GM12878 (cell line): ENCODE measurements around the gene P2RX2. TPM values are rescaled to one million over a fixed set of nuclear protein-coding genes. Genes with fewer than 3 reads are reported as not detected.

Source experiments
- ATAC-seq: fragments of 200-7000 bp; cut with Tn5 transposase; 3 replicates; pipeline ENCODE4 v1.9.1; 2020; ENCODE audit warnings: mild to moderate bottlenecking, moderate library complexity
- BruUV-seq: library from RNA; stranded (reverse); fragments of 400-500 nt; replicated peaks from 2 replicates; lab custom pipeline; 2021; lab: Mats Ljungman, UMichigan
- CTCF ChIA-PET: fragments of 300-600 bp; sonication (Branson Sonifier 250); formaldehyde crosslinking; extraction: SDS; loops from one replicate; lab custom pipeline; 2021; ENCODE audit warnings: inconsistent platforms; lab: Yijun Ruan, JAX
- POLR2A ChIA-PET: fragments of 350-600 bp; formaldehyde crosslinking; extraction: SDS; loops from one replicate; lab custom pipeline; 2021; ENCODE audit warnings: inconsistent platforms; lab: Charles Lee
- RAD21 ChIA-PET: fragments of 300-600 bp; sonication (Branson Sonifier 250); formaldehyde crosslinking; loops from one replicate; lab custom pipeline; 2023; ENCODE audit warnings: antibody characterized with exemption; ENCODE audit not compliant: unreplicated experiment; lab: Charles Lee
- SMC1A ChIA-PET: fragments of 300-600 bp; sonication (Branson Sonifier 250); formaldehyde crosslinking; loops from one replicate; lab custom pipeline; 2023; ENCODE audit not compliant: unreplicated experiment, uncharacterized antibody; lab: Charles Lee
- DNase-seq: peaks from one replicate; pipeline ENCODE4 v3.0.0-alpha.2; 2011; ENCODE audit warnings: low read depth, low spot score
- FAIRE-seq: peaks from 3 replicates; lab custom pipeline; 2011; peaks lifted over from hg19 to GRCh38; lab: Jason Lieb, UNC
- H2AFZ ChIP-seq: 2 replicates; pipeline ENCODE4 v1.6.0; 2011; ENCODE audit warnings: low read depth, low read length, control low read depth; ENCODE audit not compliant: control insufficient read depth
- H3K27ac ChIP-seq: 2 replicates; pipeline ENCODE4 v1.5.1; 2011; ENCODE audit warnings: control low read depth; ENCODE audit not compliant: control insufficient read depth, insufficient read depth
- H3K27me3 ChIP-seq, 2 experiments: replicated peaks in 1 of 2; 2 replicates each; pipeline versions ENCODE4 v1.6.0 to v1.6.1; 2011; ENCODE audit warnings: low read length in 1 of 2; ENCODE audit not compliant: control insufficient read depth in 2 of 2, insufficient read depth in 2 of 2
- H3K36me3 ChIP-seq, 2 experiments: 2 replicates each; pipeline ENCODE4 v1.5.1; 2011; ENCODE audit warnings: low read length in 1 of 2; ENCODE audit not compliant: control insufficient read depth in 2 of 2, insufficient read depth in 2 of 2
- H3K4me1 ChIP-seq: 2 replicates; pipeline ENCODE4 v1.6.1; 2011; ENCODE audit warnings: mild to moderate bottlenecking, low read length, moderate library complexity, mixed read lengths; ENCODE audit not compliant: control insufficient read depth, insufficient read depth
- H3K4me2 ChIP-seq: 2 replicates; pipeline ENCODE4 v1.6.0; 2011; ENCODE audit warnings: control low read depth; ENCODE audit not compliant: control insufficient read depth, insufficient read depth
- H3K4me3 ChIP-seq: fragments of 200-600 bp; sonication (generic); 2 replicates; pipeline ENCODE4 v1.5.1; 2016
- H3K79me2 ChIP-seq: 2 replicates; pipeline ENCODE4 v1.6.0; 2011; ENCODE audit warnings: low read length; ENCODE audit not compliant: control insufficient read depth, insufficient read depth
- H3K9ac ChIP-seq: 2 replicates; pipeline ENCODE4 v1.8.0; 2011; ENCODE audit warnings: low read length, control low read depth, mixed read lengths; ENCODE audit not compliant: control insufficient read depth, insufficient read depth
- H3K9me3 ChIP-seq: replicated peaks from 3 replicates; pipeline ENCODE4 v1.5.1; 2011; ENCODE audit warnings: mild to moderate bottlenecking, low read length; ENCODE audit not compliant: control insufficient read depth, insufficient read depth
- H4K20me1 ChIP-seq: 2 replicates; pipeline ENCODE4 v1.6.0; 2011; ENCODE audit not compliant: control insufficient read depth, insufficient read depth
- JUNB ChIP-seq: IDR thresholded peaks from 2 replicates; pipeline ENCODE4 v1.6.1; 2016; ENCODE audit warnings: antibody characterized with exemption, mild to moderate bottlenecking
- SRF ChIP-seq, 2 experiments: IDR thresholded peaks; 2 replicates each; pipeline ENCODE4 v1.6.1; 2011; ENCODE audit warnings: low read depth in 2 of 2, low read length in 2 of 2, mild to moderate bottlenecking in 1 of 2, moderate library complexity in 1 of 2
- ZBTB33 ChIP-seq: fragments of 450-650 bp; IDR thresholded peaks from 2 replicates; pipeline ENCODE4 v1.6.1; 2017; ENCODE audit warnings: mild to moderate bottlenecking
- ZNF687 ChIP-seq: fragments of 450-650 bp; IDR thresholded peaks from 2 replicates; pipeline ENCODE4 v1.6.1; 2017; ENCODE audit warnings: mild to moderate bottlenecking, moderate library complexity
- WGBS: methylation state at CpG from one replicate; pipeline ENCODE4 v1.1.6; 2016; ENCODE audit warnings: low lambda C conversion rate; ENCODE audit not compliant: insufficient replicate concordance, insufficient coverage; ENCODE audit errors: missing lambda C conversion rate; 5-methylcytosine and 5-hydroxymethylcytosine counted together
- in situ Hi-C: fragments of 300-500 bp; cut with MboI; formaldehyde crosslinking; loops from 9 replicates; pipeline ENCODE4 v1.14.3; 2018; ENCODE audit warnings: mixed read lengths
- intact Hi-C: fragments of 100-400 bp; cut with micrococcal nuclease; formaldehyde crosslinking; loops from one replicate; pipeline ENCODE4 v1.14.2; 2022; ENCODE audit not compliant: unreplicated experiment
- polyA plus RNA-seq, 11 experiments: library from polyadenylated mRNA; depleted of rRNA in 4 of 11; unstranded in 6 of 11; stranded (reverse) in 5 of 11; fragments of >200 nt; fragmentation: Nextera tagmentation in 4 of 11; fragmentation: Illumina TruSeq in 1 of 11; extraction: Ambion mirVana in 4 of 11; extraction: Trizol in 1 of 11; gene quantifications; 1 replicate in 1 of 11; 2 replicates in 10 of 11; pipeline versions ENCODE4 v1.2.1 to v1.2.3, GENCODE V29; 2011 to 2016; ENCODE audit warnings: inconsistent platforms in 2 of 11, missing spikeins in 2 of 11, low read depth in 1 of 11
- total RNA-seq, 4 experiments: library from RNA; depleted of rRNA in 3 of 4; stranded (reverse); fragments of >200 nt in 3 of 4; fragmentation: Illumina TruSeq in 1 of 4; extraction: Trizol in 1 of 4; gene quantifications; 2 replicates each; pipeline versions ENCODE4 v1.2.1 to v1.2.3, GENCODE V29; 2013 to 2021

Gene P2RX2
- total and polyA plus RNA-seq, 10 of the 15 experiments (the other 5 are each of a cell fraction or from before 2014, with no cell fraction given) = not detected

- no peak for TF ChIP-seq ZNF687
- no peak for TF ChIP-seq SRF (IDR thresholded peaks at IDR 0.05; ENCODE audit: low read depth in 2 of 2, low read length in 2 of 2)
Observed at GRCh38 chr12:132593071-132593470, 25.5 kb upstream of the P2RX2 start (continued).

- Histone ChIP-seq H4K20me1 (no peaks in the 10 kb centered on the region), H3K9me3 (no peaks in the 10 kb centered on the region), H3K4me3 (no peak overlapping the region), H3K9ac (no peak overlapping the region), H3K27ac (no peak overlapping the region), H3K36me3 (no peaks in the 10 kb centered on the region), H3K4me1 (no peaks in the 10 kb centered on the region), H3K27me3 (no peaks in the 10 kb centered on the region), H3K79me2 (no peaks in the 10 kb centered on the region), H3K4me2 (no peak overlapping the region), H2AFZ (no peak overlapping the region)
- ChIA-PET RAD21 (no interaction called here), CTCF (no interaction called here), SMC1A (no interaction called here), POLR2A (no interaction called here)
- in situ Hi-C loops (no loop called here), intact Hi-C loops (no loop called here)
- 74% methylated on average over 18 of the region's 18 CpGs for WGBS
- DNase-seq = no peak
- FAIRE-seq = no peak
- ATAC-seq = no peak
- no TSS peak for BruUV-seq
- TF ChIP-seq ZBTB33 (no peak), JUNB (no peak)
Observed at GRCh38 chr12:132593521-132593920, 25.1 kb upstream of the P2RX2 start.
